Measurements from ENCODE around the gene EEA1.
A peak's percentile ranks its signal among the peaks of the same experiment; 100 is the strongest.
"Not testable (repeated sequence)": the region's sequence is repeated elsewhere in the genome, so short reads cannot be mapped to it uniquely, and the experiment has no call there.

The EEA1 gene

DNA sequence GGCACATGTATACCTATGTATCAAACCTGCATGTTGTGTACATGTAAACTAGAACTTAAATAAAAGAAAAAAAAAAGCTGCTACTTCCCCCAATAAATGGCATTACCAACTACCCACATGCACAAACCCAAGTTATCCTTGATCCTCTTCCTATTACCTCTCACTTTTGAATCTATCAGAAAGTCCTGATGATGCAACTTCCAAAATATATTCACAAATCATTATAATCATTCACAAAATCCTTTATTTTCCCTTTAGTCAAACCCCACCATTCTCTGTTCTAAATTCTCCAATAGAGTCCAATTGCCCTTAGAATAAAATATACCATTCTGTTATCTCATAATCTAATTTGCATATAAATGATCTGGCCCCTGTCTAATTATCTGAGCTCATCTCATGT, 134.3 kb downstream of the EEA1 start:
- DNase-seq (ENCODE audit: low read depth): no peak
- no peak overlapping the region for H3K4me3 ChIP-seq (ENCODE audit: low read length)
- TF ChIP-seq, protein P1, sequence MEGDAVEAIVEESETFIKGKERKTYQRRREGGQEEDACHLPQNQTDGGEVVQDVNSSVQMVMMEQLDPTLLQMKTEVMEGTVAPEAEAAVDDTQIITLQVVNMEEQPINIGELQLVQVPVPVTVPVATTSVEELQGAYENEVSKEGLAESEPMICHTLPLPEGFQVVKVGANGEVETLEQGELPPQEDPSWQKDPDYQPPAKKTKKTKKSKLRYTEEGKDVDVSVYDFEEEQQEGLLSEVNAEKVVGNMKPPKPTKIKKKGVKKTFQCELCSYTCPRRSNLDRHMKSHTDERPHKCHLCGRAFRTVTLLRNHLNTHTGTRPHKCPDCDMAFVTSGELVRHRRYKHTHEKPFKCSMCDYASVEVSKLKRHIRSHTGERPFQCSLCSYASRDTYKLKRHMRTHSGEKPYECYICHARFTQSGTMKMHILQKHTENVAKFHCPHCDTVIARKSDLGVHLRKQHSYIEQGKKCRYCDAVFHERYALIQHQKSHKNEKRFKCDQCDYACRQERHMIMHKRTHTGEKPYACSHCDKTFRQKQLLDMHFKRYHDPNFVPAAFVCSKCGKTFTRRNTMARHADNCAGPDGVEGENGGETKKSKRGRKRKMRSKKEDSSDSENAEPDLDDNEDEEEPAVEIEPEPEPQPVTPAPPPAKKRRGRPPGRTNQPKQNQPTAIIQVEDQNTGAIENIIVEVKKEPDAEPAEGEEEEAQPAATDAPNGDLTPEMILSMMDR (conservative IDR thresholded peaks at IDR 0.05; ENCODE audit: low read depth, low read length): no peak

- not testable (repeated sequence) for H3K4me3 ChIP-seq (ENCODE audit: low read length); DNase-seq (ENCODE audit: low read depth)
Observed at GRCh38 chr12:92794356-92794755, 134.7 kb downstream of the EEA1 start.

- no peak for DNase-seq (ENCODE audit: low read depth)
- TF ChIP-seq, protein P1 (conservative IDR thresholded peaks at IDR 0.05; ENCODE audit: low read depth, low read length): no peak
- H3K4me3 ChIP-seq (ENCODE audit: low read length): no peak overlapping the region
Observed at GRCh38 chr12:92786045-92786444, 143.1 kb downstream of the EEA1 start.

- no peak for DNase-seq (ENCODE audit: low read depth)
- TF ChIP-seq, protein P1 (conservative IDR thresholded peaks at IDR 0.05; ENCODE audit: low read depth, low read length): no peak
Observed at GRCh38 chr12:92785563-92785950, 143.5 kb downstream of the EEA1 start.

GRCh38 chr12:92784797-92785562, 144.1 kb downstream of the EEA1 start:
- TF ChIP-seq, protein P1 (conservative IDR thresholded peaks at IDR 0.05; ENCODE audit: low read depth, low read length): peak; percentile 60
- H3K4me3 ChIP-seq (ENCODE audit: low read length): no peak overlapping the region
- DNase-seq (ENCODE audit: low read depth): no peak

More at GRCh38 chr12:92785563-92785950, 143.5 kb downstream of the EEA1 start:
- no peak overlapping the region for H3K4me3 ChIP-seq (ENCODE audit: low read length)

GRCh38 chr12:92784356-92784755, 144.7 kb downstream of the EEA1 start:
- TF ChIP-seq, protein P1 (conservative IDR thresholded peaks at IDR 0.05; ENCODE audit: low read depth, low read length): no peak
- H3K4me3 ChIP-seq (ENCODE audit: low read length): no peak overlapping the region
- DNase-seq (ENCODE audit: low read depth): no peak

- TF ChIP-seq, protein P1 (conservative IDR thresholded peaks at IDR 0.05; ENCODE audit: low read depth, low read length): no peak
- no peak for DNase-seq (ENCODE audit: low read depth)
Observed at GRCh38 chr12:92779902-92780301, 149.2 kb downstream of the EEA1 start.

More at GRCh38 chr12:92779902-92780301, 149.2 kb downstream of the EEA1 start:
- H3K4me3 ChIP-seq (ENCODE audit: low read length): no peak overlapping the region

Measured in retinal pigment epithelial cell (primary cell).